Mucosa of stomach (tissue), 1 donor: ENCODE results near the gene LBH.
A peak's percentile ranks its signal among the peaks of the same experiment; 100 is the strongest.

Experiments used
- H3K27me3 ChIP-seq: one replicate; pipeline ENCODE4 v1.7.0; 2013; ENCODE audit warnings: mild to moderate bottlenecking, low read length; ENCODE audit not compliant: control insufficient read depth, insufficient read depth
- H3K36me3 ChIP-seq: one replicate; pipeline ENCODE4 v1.7.0; 2013; ENCODE audit warnings: low read length; ENCODE audit not compliant: control insufficient read depth, insufficient read depth
- H3K4me1 ChIP-seq: one replicate; pipeline ENCODE4 v1.7.0; 2013; ENCODE audit warnings: mild to moderate bottlenecking, low read length; ENCODE audit not compliant: control insufficient read depth, insufficient read depth
- H3K4me3 ChIP-seq: one replicate; pipeline ENCODE4 v1.7.0; 2013; ENCODE audit warnings: low read length
- H3K9ac ChIP-seq: one replicate; pipeline ENCODE4 v1.7.0; 2013; ENCODE audit warnings: mild to moderate bottlenecking, low read length, moderate library complexity
- H3K9me3 ChIP-seq: one replicate; pipeline ENCODE4 v1.7.0; 2013; ENCODE audit warnings: mild to moderate bottlenecking, low read length, moderate library complexity; ENCODE audit not compliant: control insufficient read depth
- donor health status: Pancreatic carcinoma.

LBH gene

GRCh38 chr2:30201990-30202389 lies 29.3 kb upstream of the LBH start:
- Histone ChIP-seq H3K9ac (no peak overlapping the region), H3K4me1 (no peaks in the 10 kb centered on the region), H3K36me3 (no peaks in the 10 kb centered on the region), H3K9me3 (no peaks in the 10 kb centered on the region), H3K27me3 (no peaks in the 10 kb centered on the region), H3K4me3 (no peak overlapping the region)

GRCh38 chr2:30203156-30203555 lies 28.2 kb upstream of the LBH start:
- no peaks in the 10 kb centered on the region for H3K9me3 ChIP-seq
- no peak overlapping the region for H3K9ac ChIP-seq
- no peaks in the 10 kb centered on the region for H3K36me3 ChIP-seq
- no peaks in the 10 kb centered on the region for H3K27me3 ChIP-seq
- no peaks in the 10 kb centered on the region for H3K4me1 ChIP-seq
- no peak overlapping the region for H3K4me3 ChIP-seq

GRCh38 chr2:30204281-30204680 lies 27.1 kb upstream of the LBH start:
- Histone ChIP-seq H3K4me1 (peaks cover 4% of the 10 kb centered on the region), H3K27me3 (no peaks in the 10 kb centered on the region), H3K9ac (no peak overlapping the region), H3K9me3 (no peaks in the 10 kb centered on the region), H3K36me3 (no peaks in the 10 kb centered on the region), H3K4me3 (no peak overlapping the region)

- Histone ChIP-seq H3K36me3 (no peaks in the 10 kb centered on the region), H3K27me3 (no peaks in the 10 kb centered on the region), H3K4me3 (no peak overlapping the region), H3K9me3 (no peaks in the 10 kb centered on the region), H3K9ac (no peak overlapping the region), H3K4me1 (peaks cover 4% of the 10 kb centered on the region)
These were observed 25.9 kb upstream of the LBH start for GRCh38 chr2:30205456-30205855.

DNA sequence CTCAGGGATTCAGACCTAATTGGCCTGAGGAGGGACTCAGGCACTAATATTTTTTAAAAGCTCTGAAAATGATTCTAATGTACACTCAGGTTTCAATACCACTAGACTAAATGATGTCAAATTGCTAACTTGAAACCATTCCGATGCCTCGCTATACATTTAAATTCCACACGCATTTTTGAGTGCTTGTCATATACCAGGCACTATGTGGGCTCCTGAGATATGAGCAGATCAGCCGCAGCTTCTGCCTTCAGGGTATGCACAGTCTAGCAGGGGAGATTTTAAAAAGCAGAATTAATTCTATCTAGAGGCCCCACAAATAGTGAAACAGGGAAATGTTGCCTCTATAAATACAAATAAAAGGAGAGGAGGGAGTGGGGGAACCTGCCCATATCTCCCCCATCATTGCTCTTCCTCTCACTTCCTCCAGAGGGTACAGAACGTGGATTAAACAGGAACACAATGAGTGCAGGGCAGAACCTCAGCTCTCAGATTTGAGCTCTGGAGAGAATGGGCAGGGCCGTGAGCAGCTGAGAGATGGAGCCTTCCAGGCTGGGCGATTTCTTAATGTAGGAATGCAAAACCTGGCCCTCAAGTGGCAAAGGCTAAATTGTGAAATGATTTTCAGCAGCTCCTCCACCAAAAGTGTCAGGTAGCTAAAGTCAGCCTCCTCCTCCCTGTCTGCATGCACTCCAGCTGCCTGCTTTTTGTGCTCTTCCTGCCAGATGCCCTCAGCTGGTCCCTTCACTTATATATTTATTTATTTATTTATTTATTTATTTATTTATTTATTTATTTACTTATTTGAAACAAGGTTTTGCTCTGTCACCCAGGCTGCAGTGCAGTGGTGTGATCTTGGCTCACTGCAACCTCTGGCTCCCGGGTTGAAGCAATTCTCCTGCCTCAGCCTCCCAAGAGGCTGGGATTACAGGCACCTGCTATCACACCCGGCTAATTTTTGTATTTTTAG lies 24.6 kb upstream of the LBH start:
- Histone ChIP-seq H3K9ac (no peak overlapping the region), H3K9me3 (no peaks in the 10 kb centered on the region), H3K4me3 (no peak overlapping the region), H3K4me1 (peaks cover 4% of the 10 kb centered on the region), H3K27me3 (no peaks in the 10 kb centered on the region), H3K36me3 (no peaks in the 10 kb centered on the region)

DNA sequence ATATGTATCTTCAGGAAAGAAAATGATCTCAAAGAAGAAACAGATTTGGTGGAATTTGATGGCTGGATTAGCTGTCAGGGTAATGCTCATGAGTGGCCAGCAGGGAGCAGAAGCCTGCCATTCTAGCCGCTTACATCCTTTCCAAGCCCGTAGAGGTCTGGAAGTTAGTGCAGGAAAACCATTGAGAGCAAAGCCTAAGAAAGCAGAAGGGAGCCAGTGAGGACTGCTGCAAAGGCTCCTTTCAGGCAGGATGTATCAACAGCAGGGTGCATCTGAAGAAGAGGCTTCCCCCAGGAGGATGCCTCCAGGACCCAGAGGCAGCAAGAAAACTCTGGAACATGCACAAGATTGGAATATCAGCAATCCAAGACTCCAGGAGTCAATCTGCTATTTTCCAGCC lies 22.9 kb upstream of the LBH start:
- Histone ChIP-seq H3K4me3 (no peak overlapping the region), H3K9me3 (no peaks in the 10 kb centered on the region), H3K4me1 (peaks cover 4% of the 10 kb centered on the region), H3K9ac (no peak overlapping the region), H3K36me3 (no peaks in the 10 kb centered on the region), H3K27me3 (no peaks in the 10 kb centered on the region)

DNA sequence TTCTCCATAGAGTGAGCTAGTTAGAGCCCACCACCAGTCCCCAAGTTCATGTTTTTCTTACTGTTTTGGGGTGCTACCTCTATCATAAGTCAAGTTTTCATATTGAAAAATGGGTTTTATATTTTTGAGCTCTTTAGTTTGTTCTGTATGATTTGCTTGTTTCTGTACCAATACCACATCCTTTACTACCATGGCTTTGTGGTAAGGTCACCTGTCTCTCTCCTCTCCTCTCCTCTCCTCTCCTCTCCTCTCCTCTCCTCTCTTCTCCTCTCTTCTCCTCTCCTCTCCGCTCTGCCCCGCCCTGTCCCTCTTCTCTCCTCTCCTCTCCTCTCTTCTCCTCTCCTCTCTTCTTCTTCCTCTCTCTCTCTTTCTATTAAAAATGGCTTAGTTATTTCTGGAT lies 22.1 kb upstream of the LBH start:
- Histone ChIP-seq H3K4me3 (no peak overlapping the region), H3K27me3 (no peaks in the 10 kb centered on the region), H3K9me3 (no peaks in the 10 kb centered on the region), H3K9ac (no peak overlapping the region), H3K36me3 (no peaks in the 10 kb centered on the region), H3K4me1 (peaks cover 4% of the 10 kb centered on the region)

GRCh38 chr2:30213326-30213725 lies 18.0 kb upstream of the LBH start:
- H3K4me3 ChIP-seq = no peak overlapping the region

DNA sequence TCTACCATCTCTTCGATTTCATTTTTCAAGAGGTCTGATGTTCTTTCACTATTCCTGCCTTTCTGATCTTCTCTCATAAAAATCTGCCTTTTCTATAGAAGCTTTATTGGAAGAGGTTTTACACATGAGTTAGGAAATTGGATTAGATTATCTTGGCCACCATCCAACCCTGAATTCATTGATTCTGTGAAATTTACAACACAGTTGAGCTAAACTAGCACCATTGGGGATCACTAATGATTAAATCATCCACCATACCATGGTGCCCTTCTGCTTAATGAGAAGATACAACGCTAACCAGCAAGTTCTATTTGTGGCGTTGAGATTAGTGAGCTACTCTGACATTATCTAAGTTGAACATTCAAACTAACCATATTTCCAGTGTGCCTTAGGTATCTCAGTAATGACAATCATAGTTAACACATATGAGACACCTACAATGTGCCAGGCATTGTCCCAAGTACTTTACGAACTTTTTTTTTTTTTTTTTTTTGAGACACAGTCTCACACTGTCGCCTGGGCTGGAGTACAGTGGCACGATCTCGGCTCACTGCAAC lies 17.3 kb upstream of the LBH start:
- Histone ChIP-seq H3K4me3 (no peak overlapping the region), H3K27me3 (no peaks in the 10 kb centered on the region), H3K9me3 (no peaks in the 10 kb centered on the region), H3K9ac (no peak overlapping the region), H3K4me1 (peaks cover 26% of the 10 kb centered on the region), H3K36me3 (no peaks in the 10 kb centered on the region)

More at GRCh38 chr2:30213326-30213725, 18.0 kb upstream of the LBH start:
- H3K4me1 ChIP-seq = peaks cover 24% of the 10 kb centered on the region
- no peak overlapping the region for H3K9ac ChIP-seq
- H3K27me3 ChIP-seq = no peaks in the 10 kb centered on the region
- no peaks in the 10 kb centered on the region for H3K9me3 ChIP-seq
- no peaks in the 10 kb centered on the region for H3K36me3 ChIP-seq

DNA sequence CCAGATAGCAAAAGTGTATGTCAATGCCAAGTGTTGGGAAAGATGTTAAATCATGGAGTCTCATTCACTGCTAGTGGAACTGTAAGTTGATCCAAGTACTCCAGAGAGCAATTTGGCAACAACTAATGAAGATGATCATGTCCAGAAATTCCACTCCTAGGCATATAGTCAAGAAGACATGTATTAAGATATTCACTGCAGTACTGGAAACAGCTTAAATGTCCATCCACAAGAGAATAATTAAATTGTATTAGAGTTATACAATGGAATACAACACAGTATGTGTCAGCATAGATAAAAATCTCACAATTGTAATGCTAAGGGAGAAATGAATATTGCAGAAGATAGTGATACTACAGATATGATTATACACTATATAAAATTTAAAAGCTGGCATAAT lies 15.2 kb upstream of the LBH start:
- H3K9me3 ChIP-seq = no peaks in the 10 kb centered on the region
- peaks cover 30% of the 10 kb centered on the region for H3K4me1 ChIP-seq
- H3K36me3 ChIP-seq = no peaks in the 10 kb centered on the region
- H3K27me3 ChIP-seq = peaks cover 5% of the 10 kb centered on the region
- H3K9ac ChIP-seq = no peak overlapping the region
- H3K4me3 ChIP-seq = no peak overlapping the region

GRCh38 chr2:30217644-30218337 lies 13.5 kb upstream of the LBH start:
- Histone ChIP-seq H3K9ac (peak overlapping the region; percentile 61), H3K9me3 (no peaks in the 10 kb centered on the region), H3K4me3 (no peak overlapping the region), H3K27me3 (peaks cover 5% of the 10 kb centered on the region), H3K36me3 (no peaks in the 10 kb centered on the region), H3K4me1 (peaks cover 30% of the 10 kb centered on the region)

- Histone ChIP-seq H3K36me3 (no peaks in the 10 kb centered on the region), H3K9ac (no peak overlapping the region), H3K9me3 (no peaks in the 10 kb centered on the region), H3K4me3 (no peak overlapping the region), H3K4me1 (peaks cover 30% of the 10 kb centered on the region), H3K27me3 (peaks cover 5% of the 10 kb centered on the region)
These were observed 13.0 kb upstream of the LBH start for GRCh38 chr2:30218338-30218713.
